ENCODE data around the gene ETS1.

GRCh38 chr11:128582496-128583366, 4.6 kb downstream of the ETS1 start:
- TF ChIP-seq CTCF (IDR thresholded peaks at IDR 0.05): no peak
- TF ChIP-seq POLR2A (IDR thresholded peaks at IDR 0.05): no peak

Data from Peyer's patch (tissue), 4 donors.